HAP-1 (cell line): ENCODE measurements around the gene BTBD2.

ENCODE experiments used
- DNase-seq, 2 experiments: peaks; one replicate each; pipeline ENCODE4 v3.0.0-alpha.2; 2016 to 2020; ENCODE audit warnings: low spot score in 2 of 2
- H3K27me3 ChIP-seq: fragments of 250-450 bp; sonication (Bioruptor Pico); 2 replicates; pipeline ENCODE4 v1.5.1; 2020; ENCODE audit warnings: low read depth, mild to moderate bottlenecking, moderate library complexity
- H3K36me3 ChIP-seq: fragments of 250-450 bp; sonication (Bioruptor Pico); replicated peaks from 2 replicates; pipeline ENCODE4 v1.5.1; 2020; ENCODE audit warnings: mild to moderate bottlenecking
- H3K4me1 ChIP-seq: fragments of 250-450 bp; sonication (Bioruptor Pico); 2 replicates; pipeline ENCODE4 v1.5.1; 2020; ENCODE audit warnings: mild to moderate bottlenecking
- H3K4me3 ChIP-seq: fragments of 250-450 bp; sonication (Bioruptor Pico); 2 replicates; pipeline ENCODE4 v1.5.1; 2020; ENCODE audit warnings: mild to moderate bottlenecking, moderate library complexity
- H3K9me3 ChIP-seq: fragments of 250-450 bp; sonication (Bioruptor Pico); 2 replicates; pipeline ENCODE4 v1.5.1; 2020; ENCODE audit warnings: mild to moderate bottlenecking, moderate library complexity
- in situ Hi-C: fragments of 300-500 bp; cut with MboI; formaldehyde crosslinking; loops from 3 replicates; pipeline ENCODE4 v1.14.3; 2020; ENCODE audit warnings: low sequenced_read_pairs, inconsistent platforms, mixed read lengths

The BTBD2 gene

GRCh38 chr19:1953037-1953436 is 62.5 kb downstream of the BTBD2 start:
- Histone ChIP-seq H3K4me1 (no peaks in the 10 kb centered on the region), H3K4me3 (no peak overlapping the region), H3K27me3 (no peaks in the 10 kb centered on the region), H3K9me3 (no peaks in the 10 kb centered on the region), H3K36me3 (peaks cover 6% of the 10 kb centered on the region)
- in situ Hi-C loops = no loop called here
- no peak for DNase-seq

DNA sequence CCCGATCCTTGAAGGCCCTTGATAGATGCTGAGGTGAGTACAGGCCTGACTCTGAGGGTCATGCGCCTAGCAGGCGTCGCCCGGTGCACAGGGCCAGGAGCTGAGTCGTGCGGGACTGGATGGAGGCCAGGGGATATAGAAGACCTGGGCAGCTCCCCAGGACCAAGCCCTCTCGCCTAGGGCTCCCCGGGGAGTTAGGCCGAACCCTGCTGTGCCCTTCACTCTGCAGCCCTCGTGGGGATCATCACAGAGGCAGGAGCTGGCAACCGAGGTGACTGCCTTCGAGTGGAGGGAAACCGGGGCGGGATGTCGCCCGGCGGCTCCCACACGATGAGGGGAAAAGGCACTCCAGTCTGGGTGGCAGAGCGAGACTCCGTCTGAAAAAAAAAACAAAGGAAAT is 62.9 kb downstream of the BTBD2 start:
- Histone ChIP-seq H3K36me3 (peaks cover 6% of the 10 kb centered on the region), H3K4me1 (no peaks in the 10 kb centered on the region), H3K9me3 (no peaks in the 10 kb centered on the region), H3K4me3 (no peak overlapping the region), H3K27me3 (no peaks in the 10 kb centered on the region)
- in situ Hi-C loops = no loop called here
- no peak for DNase-seq

GRCh38 chr19:1950640-1951039 is 64.9 kb downstream of the BTBD2 start:
- peaks cover 6% of the 10 kb centered on the region for H3K36me3 ChIP-seq
- no peaks in the 10 kb centered on the region for H3K27me3 ChIP-seq
- in situ Hi-C loops = no loop called here
- H3K4me3 ChIP-seq = no peak overlapping the region
- DNase-seq = no peak
- H3K9me3 ChIP-seq = no peaks in the 10 kb centered on the region
- no peaks in the 10 kb centered on the region for H3K4me1 ChIP-seq

DNA sequence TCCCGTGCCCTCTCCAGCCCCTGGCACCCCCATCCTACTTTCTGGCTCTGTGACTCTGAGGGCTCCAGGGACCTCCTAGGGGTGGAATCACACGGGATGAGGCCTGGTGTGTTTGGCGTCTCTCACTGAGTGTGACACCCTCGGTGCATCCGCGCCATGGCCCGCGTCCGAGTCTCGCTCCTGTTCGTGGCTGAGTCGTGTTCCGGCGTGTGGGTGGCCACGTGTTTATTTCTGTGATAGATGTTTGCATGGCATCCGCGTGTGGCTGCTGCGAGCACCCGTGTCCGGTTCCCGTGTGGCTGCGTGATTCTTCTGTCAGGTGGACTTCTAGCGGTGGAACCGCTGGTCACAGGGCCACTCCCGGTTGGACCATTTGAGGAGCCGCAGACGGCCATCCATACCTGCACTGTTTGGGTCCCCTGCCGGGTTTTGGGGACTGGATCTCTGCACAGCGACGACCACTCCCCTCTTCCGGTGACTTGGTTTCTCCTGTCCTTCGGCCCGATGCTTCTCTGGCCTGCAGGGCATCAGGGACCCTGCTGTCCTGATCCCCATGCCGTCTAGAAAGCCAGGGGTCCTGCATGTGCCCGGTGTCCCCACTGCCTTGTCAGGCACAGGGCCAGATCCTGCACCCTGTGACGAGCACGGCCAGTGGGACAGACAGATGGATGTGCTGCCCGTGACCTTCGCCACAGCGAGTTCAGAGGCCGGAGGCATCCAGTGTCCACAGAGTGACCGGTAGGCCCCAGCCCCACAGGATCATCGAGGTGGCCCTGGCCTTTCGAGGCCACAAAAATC is 66.0 kb downstream of the BTBD2 start:
- no peaks in the 10 kb centered on the region for H3K4me1 ChIP-seq
- no peak overlapping the region for H3K4me3 ChIP-seq
- H3K36me3 ChIP-seq = peaks cover 6% of the 10 kb centered on the region
- H3K27me3 ChIP-seq = no peaks in the 10 kb centered on the region
- H3K9me3 ChIP-seq = no peaks in the 10 kb centered on the region
- DNase-seq = no peak
- in situ Hi-C loops = no loop called here

DNA sequence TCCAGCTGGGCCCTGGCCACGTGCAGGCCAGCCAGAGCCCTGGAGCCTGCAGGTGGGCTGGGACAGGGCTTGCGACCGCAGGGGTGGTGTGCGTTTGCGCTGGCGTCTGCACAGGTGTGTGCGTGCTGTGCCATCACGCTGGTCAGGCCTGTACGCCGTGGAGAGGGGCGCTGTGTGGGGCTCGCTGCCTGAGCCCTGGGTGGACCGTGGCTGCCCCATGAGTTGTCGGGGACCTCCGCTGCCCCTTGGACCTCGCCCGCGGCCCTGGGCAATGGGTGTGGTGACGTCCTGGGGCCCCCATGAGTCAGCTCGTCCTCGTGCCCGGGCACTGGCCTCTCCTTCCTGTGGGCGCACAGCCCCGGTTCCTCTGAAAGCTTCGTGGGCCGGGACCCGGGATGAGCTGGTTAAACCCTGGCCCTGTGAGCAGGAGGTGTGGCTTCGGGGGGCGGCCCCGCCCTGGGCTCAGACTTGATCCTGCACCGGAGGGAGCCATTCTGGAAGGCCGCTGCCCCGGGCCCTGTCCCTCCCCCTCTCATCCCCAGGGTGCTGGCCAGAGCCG is 67.8 kb downstream of the BTBD2 start:
- Histone ChIP-seq H3K36me3 (peaks cover 6% of the 10 kb centered on the region), H3K27me3 (no peaks in the 10 kb centered on the region), H3K4me3 (no peak overlapping the region), H3K4me1 (peaks cover 8% of the 10 kb centered on the region), H3K9me3 (no peaks in the 10 kb centered on the region)
- no peak for DNase-seq
- in situ Hi-C loops = no loop called here

DNA sequence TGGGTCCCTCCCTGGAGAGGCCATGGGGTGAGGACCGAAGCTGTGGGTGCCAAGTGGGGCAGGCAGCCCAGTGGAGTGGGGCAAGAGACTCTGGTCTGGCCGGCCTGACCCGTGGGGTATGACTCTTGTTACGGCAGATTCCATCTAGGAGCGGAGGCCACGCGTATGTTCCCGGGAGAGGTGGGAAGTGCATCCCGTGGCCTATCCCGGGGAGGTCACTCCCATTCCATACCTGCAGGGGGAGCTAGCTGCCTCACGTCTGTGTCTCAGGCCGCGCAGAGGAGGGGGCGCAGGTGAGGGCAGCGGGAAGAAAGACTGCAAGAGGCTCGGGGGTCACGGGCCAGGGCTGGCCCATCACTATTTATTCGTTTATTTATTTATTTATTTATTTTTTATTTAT is 69.6 kb downstream of the BTBD2 start:
- H3K9me3 ChIP-seq = no peaks in the 10 kb centered on the region
- no peak overlapping the region for H3K4me3 ChIP-seq
- peak in 1 of 2 experiments; percentile 79 for DNase-seq
- peaks cover 8% of the 10 kb centered on the region for H3K4me1 ChIP-seq
- H3K27me3 ChIP-seq = no peaks in the 10 kb centered on the region
- H3K36me3 ChIP-seq = peaks cover 6% of the 10 kb centered on the region; the same call in 1 of the 2 replicates
- in situ Hi-C loops = no loop called here

GRCh38 chr19:1944916-1945561 is 70.5 kb downstream of the BTBD2 start:
- Histone ChIP-seq H3K36me3 (peaks cover 6% of the 10 kb centered on the region; the same call in 1 of the 2 replicates), H3K9me3 (no peaks in the 10 kb centered on the region), H3K27me3 (no peaks in the 10 kb centered on the region), H3K4me3 (no peak overlapping the region), H3K4me1 (peaks cover 8% of the 10 kb centered on the region)
- no peak for DNase-seq
- in situ Hi-C loops = no loop called here

GRCh38 chr19:1944088-1944915 is 71.2 kb downstream of the BTBD2 start:
- no peak for DNase-seq
- in situ Hi-C loops = no loop called here
- Histone ChIP-seq H3K9me3 (no peaks in the 10 kb centered on the region), H3K27me3 (no peaks in the 10 kb centered on the region), H3K4me3 (no peak overlapping the region), H3K4me1 (peaks cover 14% of the 10 kb centered on the region), H3K36me3 (peaks cover under 1% of the 10 kb centered on the region; the same call in 1 of the 2 replicates)

DNA sequence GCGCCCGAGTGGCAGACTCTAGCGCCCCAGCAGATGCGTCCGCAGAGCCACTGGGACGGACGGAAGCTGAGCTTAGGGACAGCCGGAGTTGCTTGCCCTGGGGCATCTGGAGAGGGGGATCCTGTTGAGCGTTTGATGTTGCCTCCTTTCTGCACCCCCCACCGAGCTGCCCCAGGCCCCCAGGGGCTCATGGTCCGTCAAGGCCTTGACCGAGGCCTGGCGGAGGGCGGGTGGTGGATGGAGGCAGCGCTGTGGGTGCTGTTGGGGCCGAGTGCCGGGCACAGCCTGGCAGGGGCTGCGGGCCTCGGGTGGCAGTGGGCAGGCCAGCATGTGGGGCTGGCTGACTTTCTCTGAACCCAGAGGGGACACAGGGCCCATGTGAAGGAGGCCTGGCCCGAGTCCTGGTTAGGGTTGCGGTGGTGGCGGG is 71.8 kb downstream of the BTBD2 start:
- no peaks in the 10 kb centered on the region for H3K9me3 ChIP-seq
- DNase-seq = no peak
- H3K4me3 ChIP-seq = peak overlapping the region; percentile 82; the same call in 1 of the 2 replicates
- no peaks in the 10 kb centered on the region for H3K36me3 ChIP-seq
- in situ Hi-C loops = no loop called here
- no peaks in the 10 kb centered on the region for H3K27me3 ChIP-seq
- peaks cover 14% of the 10 kb centered on the region for H3K4me1 ChIP-seq

GRCh38 chr19:1942934-1943555 is 72.5 kb downstream of the BTBD2 start:
- no peaks in the 10 kb centered on the region for H3K36me3 ChIP-seq
- no peaks in the 10 kb centered on the region for H3K27me3 ChIP-seq
- in situ Hi-C loops = no loop called here
- peak overlapping the region; percentile 82 for H3K4me3 ChIP-seq
- H3K9me3 ChIP-seq = no peaks in the 10 kb centered on the region
- peaks cover 14% of the 10 kb centered on the region for H3K4me1 ChIP-seq
- DNase-seq = peak in 1 of 2 experiments; percentile 30

- in situ Hi-C loops = no loop called here
- no peaks in the 10 kb centered on the region for H3K9me3 ChIP-seq
- peaks cover 14% of the 10 kb centered on the region for H3K4me1 ChIP-seq
- no peaks in the 10 kb centered on the region for H3K36me3 ChIP-seq
- peak overlapping the region; percentile 82 for H3K4me3 ChIP-seq
- no peaks in the 10 kb centered on the region for H3K27me3 ChIP-seq
- DNase-seq = peak; percentile 76 to 90
Measured at GRCh38 chr19:1942078-1942933, 73.2 kb downstream of the BTBD2 start.

DNA sequence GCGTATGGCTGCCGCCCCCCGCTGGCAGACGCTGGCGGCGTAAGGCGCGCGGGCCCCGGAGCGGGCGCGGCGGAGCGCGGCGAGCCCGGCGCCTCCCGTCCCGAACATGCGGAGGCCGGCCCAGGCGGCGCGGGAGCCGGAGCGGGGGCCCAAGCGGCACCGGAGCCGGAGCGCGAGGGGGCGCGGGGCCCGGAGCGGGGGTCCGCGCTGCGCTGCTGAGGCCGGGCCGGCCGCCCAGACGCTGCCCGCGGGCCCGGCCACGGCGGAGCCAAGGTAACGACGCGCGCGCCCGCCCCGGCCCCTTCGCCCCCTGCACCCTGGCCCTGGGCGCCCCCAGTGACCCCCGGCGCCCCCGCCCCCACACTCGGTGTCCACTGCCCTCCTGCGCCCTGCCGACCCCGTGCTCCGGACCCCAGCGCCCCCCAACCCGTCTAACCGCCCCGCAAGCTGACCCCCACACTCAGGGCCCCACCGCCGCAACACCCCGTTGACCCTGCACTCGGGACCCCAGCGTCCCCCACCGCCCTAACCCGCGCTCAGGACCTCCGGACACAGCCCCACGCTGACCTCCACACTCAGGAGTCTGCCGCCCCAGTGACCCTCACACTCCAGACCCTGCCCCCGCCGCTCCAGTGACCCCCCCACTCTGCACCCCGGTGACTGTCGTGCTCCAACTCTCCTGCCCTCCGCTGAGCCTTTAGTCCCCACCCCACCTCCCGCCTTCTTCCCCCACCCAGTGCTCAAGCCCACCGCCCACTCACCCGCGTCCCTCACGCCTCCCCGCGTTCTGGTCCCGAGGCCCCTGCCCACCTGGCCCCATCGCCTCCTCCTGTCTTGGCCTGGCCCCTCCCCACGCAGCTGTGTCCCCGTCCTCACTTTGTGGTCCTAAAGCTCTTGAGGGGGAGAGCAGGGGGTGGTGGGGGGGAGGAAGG is 74.1 kb downstream of the BTBD2 start, which contains the start of gene CSNK1G2:
Gene CSNK1G2 (plus strand): TSS at position 27 of the 932 bp plus-strand sequence. CDS start 28,601 bp downstream, outside the sequence.
- Histone ChIP-seq H3K4me3 (peak within 1 kb of the TSS; percentile 82), H3K9me3 (no peaks in the 10 kb centered on the region), H3K4me1 (peaks cover 14% of the 10 kb centered on the region), H3K27me3 (no peaks in the 10 kb centered on the region), H3K36me3 (no peaks in the 10 kb centered on the region)
- DNase-seq = peak in 1 of 2 experiments; percentile 24
- in situ Hi-C loops = no loop called here
